Putamen (tissue), 1 donor: Measurements from ENCODE around the gene RPA1.
"Not testable (repeated sequence)": the region's sequence is repeated elsewhere in the genome, so short reads cannot be mapped to it uniquely, and the experiment has no call there.

Source experiments
- DNase-seq: peaks from one replicate; pipeline ENCODE4 v3.0.0-alpha.2; 2016; ENCODE audit warnings: low spot score

The RPA1 gene

DNA sequence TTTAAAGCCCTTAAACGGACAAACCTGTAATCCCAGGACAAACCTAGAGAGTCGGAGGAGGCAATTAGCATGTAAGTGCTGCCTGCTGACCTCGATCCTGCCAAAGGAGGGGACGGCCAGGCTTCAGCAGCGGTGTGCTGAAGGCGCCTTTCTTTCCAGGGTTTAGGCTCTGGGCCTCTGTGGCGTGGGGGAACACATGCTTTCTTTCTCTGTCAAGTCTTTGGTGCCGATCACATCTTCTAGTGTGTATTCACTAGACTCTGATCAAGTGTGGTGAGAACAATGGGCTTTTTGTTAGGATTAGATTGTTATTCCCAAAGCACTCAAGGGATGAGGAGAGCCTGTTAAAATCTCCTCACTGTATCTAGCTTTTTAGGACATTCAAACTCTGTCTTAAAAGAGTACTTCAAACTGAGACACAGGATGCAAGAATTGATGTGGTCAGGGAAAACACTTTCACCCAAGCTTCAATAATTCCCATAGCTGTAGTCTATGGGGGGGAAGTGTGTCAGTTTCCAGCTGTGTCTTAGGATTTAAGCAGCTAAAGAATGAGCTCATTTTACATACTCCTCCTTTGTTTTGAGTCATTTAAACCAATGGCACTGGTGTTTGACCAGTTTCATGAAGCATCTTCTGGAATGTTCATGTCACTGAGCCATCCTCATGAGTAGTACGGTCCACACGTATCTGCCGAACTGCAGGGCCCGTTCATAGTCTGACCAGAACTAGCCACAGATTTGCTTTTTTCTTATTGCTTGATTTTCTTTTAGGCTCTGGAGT is 51.2 kb downstream of the RPA1 start:
- DNase-seq = peak; percentile 77

GRCh38 chr17:1882836-1883235 is 53.0 kb downstream of the RPA1 start:
- no peak for DNase-seq

- no peak for DNase-seq
These were observed 53.7 kb downstream of the RPA1 start for GRCh38 chr17:1883536-1883935.

GRCh38 chr17:1888741-1889140 is 58.9 kb downstream of the RPA1 start:
- DNase-seq = no peak

DNA sequence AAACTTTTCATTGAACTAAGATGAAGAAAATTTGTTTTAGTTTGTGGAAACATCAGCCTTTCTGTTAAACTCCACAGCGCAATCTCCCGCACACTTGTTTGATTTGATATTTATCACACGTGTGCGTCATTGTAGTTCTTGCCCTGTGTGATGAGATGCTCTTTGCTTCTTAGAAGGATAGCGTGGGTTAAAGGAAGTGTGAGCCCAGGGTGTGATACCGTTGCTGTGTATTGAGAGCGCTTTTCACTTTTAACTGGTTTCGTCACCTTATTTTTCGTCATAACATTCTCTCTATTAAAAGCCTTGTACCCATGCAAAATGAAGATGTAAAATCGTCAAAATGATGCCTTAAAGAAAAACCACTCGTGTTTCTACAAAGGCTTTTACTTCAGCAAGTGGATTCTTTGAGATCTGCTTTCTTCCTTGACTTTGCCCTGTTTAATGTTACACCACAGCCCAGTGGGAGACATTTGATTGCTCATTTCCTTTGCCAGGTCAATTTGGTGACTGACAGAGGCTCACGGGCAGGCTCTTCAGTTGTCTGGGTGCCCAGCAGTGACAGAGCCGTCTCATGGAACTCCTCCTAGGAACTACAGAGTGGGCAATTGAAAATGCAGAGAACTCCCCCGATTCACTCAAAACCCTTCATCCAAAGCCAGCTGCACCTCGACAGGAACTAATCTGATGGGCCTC is 61.1 kb downstream of the RPA1 start:
- no peak for DNase-seq

DNA sequence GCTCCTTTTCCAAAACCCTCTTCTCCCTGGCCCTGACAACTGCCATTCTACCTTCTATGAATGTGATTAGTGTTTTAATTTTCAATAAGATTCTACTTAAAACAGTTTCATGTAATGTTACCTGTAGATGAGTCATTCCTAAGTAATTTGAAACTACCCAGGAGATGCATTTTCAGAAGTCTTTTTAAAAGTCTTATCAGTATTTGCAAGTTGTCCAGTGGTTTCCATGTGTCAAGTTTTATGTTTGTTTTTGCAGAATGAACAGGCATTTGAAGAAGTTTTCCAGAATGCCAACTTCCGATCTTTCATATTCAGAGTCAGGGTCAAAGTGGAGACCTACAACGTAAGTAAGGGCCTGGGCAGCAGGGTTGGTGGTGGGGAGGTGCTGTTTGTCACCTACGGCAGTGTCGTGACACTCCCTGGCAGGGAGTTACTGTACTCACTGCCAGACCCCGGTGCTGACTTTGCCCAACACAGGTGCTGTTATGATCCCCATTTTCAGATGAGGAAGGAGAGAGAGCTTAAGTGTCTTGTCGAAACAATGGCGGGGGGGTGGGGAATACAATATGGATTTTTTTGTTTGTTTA is 65.0 kb downstream of the RPA1 start:
- DNase-seq = no peak

- DNase-seq = not testable (repeated sequence)
These were observed 65.7 kb downstream of the RPA1 start for GRCh38 chr17:1895479-1895878.

DNA sequence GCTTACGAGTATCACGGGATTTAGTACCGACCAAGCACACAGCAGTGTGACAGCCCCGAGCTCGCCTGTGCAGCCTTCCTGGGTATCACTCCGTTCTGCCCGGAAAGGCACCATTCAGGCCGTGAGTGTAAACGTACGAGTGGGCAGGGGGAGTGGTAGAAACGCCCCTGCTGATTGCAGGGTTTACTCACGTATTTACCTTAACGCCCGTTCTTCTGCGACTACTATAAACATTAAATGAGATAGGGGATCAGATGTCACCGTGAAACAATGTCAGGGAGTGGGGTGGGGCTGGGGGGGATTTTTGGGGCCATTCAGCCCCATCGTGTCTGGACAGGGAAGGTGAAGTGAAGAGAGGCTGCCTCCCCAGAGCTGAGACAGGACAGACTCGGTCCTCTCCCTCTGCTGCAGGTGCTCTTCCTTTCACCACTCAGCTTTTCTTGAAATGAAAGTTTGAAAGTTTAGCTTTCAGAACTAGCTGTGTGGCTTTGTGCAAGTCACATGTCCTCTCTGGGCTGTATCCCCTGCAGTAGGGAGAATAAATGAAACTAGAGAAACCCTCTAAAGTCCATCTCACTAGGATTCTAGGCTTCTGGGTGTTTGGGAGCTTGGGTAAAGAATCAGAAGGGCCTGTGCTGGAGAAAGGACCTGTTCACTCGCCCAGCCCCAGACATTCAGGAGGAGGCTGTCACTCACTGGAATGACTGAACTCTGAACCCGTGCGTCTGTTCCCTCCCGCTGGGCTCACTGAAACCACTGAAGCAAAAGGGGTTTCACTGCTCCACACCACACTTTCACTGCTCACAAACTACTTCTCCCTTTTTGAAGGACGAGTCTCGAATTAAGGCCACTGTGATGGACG is 66.7 kb downstream of the RPA1 start:
- no peak for DNase-seq

- DNase-seq = no peak
These were observed 67.4 kb downstream of the RPA1 start for GRCh38 chr17:1897105-1897656.

- DNase-seq = no peak
These were observed 68.5 kb downstream of the RPA1 start for GRCh38 chr17:1898332-1898731.

DNA sequence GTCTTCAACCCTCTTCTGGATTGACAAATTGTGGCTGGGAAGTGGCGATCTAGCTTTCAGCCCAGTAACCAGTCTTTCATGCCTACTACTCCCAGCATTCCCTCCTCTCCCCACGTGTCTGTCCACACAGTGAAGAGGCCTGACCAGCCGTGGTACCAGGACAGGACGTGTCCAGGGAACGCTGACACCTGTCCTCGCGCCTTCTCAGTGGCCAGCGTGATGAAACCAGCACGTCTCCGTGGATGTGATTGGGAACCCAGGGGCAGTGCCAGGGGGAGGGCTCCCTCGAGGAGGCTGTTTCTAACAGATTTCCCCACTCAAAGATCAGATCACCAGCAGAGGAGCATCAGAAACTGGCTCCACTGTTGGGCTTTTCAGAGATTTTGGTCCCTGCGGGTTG is 69.1 kb downstream of the RPA1 start:
- no peak for DNase-seq

GRCh38 chr17:1899403-1900000 is 69.7 kb downstream of the RPA1 start:
- DNase-seq = no peak

DNA sequence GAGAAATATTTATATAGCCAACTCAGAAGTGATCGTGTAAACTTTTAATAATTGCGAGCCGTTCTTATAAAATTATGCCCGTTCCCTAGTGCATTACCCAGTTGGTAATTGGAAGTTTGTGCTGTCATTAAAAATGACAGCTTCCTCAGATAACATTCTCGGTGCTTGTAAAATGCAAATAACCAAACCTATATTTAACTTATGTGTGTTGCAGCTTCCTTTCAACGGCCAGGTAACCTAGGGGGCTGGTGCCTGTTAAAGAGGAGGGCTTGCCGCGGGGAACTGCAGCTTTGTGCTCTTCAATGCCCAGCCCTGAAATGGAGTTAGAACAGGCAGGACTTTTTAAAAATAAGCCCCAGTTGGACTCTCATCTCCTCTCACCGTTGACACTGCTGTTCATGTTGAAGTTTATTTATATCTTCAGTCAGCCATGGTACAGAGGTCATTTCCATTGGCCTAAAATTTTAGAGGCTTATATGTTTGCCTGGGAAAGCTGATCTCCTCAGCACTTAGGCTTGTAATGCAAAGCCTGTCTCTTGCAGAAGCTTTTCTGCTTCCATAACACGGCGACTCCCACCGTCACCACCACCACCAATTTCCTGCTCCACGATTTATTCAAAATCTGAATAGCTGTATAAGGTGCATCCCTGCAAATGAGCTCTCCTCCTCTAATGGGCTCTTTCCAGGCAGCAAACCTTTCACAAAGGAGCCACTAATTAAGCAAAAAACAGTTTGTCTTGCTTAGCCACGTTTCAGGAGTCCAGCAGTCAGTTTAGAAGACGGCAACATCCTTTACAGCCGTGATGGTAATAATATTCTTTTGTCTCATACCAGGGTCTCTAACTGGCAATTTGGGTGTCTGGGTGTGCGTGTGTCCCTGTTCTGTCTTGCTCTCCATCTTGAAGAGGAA is 74.7 kb downstream of the RPA1 start:
- DNase-seq = no peak

- DNase-seq = peak; percentile 29
These were observed 75.5 kb downstream of the RPA1 start for GRCh38 chr17:1905190-1905913.

DNA sequence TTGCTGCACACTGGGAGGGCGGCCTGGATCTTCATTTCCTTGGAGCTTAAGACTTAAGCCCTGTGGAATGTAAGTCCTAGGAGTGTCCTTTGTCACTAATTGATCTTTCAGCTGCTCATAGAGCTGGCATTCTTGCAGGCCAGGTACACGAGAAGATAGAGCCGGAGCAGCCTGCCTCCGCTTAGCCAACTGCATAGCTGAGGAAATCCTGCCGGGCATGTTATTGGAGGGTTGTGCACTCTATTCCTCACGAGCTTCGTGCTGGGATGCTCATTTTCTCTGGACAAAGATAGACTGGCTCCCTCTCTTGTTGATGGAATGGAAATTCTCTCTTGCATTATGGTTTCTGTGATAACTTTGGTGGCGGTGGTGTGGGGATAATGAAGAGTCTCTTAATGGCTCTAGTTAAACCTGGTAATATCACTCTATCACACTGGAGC is 76.9 kb downstream of the RPA1 start:
- DNase-seq = no peak

DNA sequence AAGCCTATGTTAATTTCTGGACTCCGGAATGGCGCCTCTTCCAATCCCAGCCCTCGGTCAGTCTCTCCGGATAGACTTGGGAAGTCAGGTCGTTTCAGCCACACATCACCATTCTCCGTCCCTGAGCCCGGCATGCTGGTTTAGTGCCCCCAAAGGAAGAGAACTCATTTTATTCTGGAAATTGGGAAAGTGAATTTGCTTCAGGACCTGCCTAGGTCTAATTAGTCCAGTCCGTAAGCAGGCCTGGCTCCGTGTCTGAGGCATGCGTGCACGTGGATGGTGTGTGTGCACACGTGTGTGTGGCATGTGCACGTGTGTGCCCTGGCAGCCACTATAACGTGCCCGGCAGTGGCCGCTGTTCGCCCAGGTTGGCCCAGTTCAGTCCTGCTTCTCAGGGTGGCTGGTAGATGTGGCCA is 77.4 kb downstream of the RPA1 start:
- no peak for DNase-seq

- peak; percentile 34 for DNase-seq
These were observed 78.3 kb downstream of the RPA1 start for GRCh38 chr17:1907909-1908698.

GRCh38 chr17:1908699-1909309 is 79.0 kb downstream of the RPA1 start:
- peak; percentile 62 for DNase-seq
